ENCODE measurements around the gene RALGPS1. TPM values are rescaled to one million over a fixed set of nuclear protein-coding genes. Genes with fewer than 3 reads are reported as not detected.

RALGPS1 gene
- total RNA-seq, 1 donor from 2014 or later = 21.1 TPM

GRCh38 chr9:127084076-127085039 lies 169.8 kb downstream of the RALGPS1 start:
- ATAC-seq = no peak
- DNase-seq = no peak
- intact Hi-C loops (cut with micrococcal nuclease) = no loop called here

- intact Hi-C loops (cut with micrococcal nuclease) = no loop called here
- DNase-seq (no peak), ATAC-seq (no peak)
Observed at GRCh38 chr9:127085186-127085585, 170.6 kb downstream of the RALGPS1 start.

- DNase-seq = no peak
- no peak for ATAC-seq
- intact Hi-C loops (cut with micrococcal nuclease) = no loop called here
Observed at GRCh38 chr9:127086771-127087170, 172.2 kb downstream of the RALGPS1 start.

GRCh38 chr9:127087411-127087810 lies 172.8 kb downstream of the RALGPS1 start:
- intact Hi-C loops (cut with micrococcal nuclease) = no loop called here
- DNase-seq (no peak), ATAC-seq (no peak)

GRCh38 chr9:127087836-127088235 lies 173.3 kb downstream of the RALGPS1 start:
- ATAC-seq (no peak), DNase-seq (no peak)
- intact Hi-C loops (cut with micrococcal nuclease) = no loop called here

- DNase-seq (no peak), ATAC-seq (no peak)
- intact Hi-C loops (cut with micrococcal nuclease) = no loop called here
Observed at GRCh38 chr9:127088724-127089615, 174.4 kb downstream of the RALGPS1 start.

DNA sequence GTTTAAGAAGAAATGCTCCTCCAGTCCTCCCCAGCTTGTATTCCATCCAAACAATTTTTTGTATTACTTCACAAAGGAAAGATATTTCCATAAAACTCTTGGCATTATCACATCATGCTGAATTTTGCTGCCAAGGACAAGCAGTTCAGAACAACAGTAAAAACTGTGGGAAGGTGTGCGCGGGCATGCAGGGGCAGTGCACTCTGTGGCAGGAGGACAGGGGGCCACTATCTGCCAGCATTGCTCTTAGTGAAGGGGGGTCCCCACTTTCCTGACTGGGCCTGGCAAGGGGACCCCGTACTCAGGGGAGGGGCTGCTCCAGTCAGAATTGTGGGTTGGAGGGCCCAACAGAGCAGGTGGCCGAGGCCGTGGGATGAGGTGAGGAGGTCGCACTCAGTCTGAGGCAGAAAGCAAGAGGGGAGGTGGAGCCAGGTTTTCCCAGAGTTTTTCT lies 175.1 kb downstream of the RALGPS1 start:
- no peak for DNase-seq
- intact Hi-C loops (cut with micrococcal nuclease) = no loop called here
- ATAC-seq = peak; percentile 30

- no peak for DNase-seq
- intact Hi-C loops (cut with micrococcal nuclease) = no loop called here
- ATAC-seq = peak; percentile 28
Observed at GRCh38 chr9:127090341-127090985, 175.9 kb downstream of the RALGPS1 start.

DNA sequence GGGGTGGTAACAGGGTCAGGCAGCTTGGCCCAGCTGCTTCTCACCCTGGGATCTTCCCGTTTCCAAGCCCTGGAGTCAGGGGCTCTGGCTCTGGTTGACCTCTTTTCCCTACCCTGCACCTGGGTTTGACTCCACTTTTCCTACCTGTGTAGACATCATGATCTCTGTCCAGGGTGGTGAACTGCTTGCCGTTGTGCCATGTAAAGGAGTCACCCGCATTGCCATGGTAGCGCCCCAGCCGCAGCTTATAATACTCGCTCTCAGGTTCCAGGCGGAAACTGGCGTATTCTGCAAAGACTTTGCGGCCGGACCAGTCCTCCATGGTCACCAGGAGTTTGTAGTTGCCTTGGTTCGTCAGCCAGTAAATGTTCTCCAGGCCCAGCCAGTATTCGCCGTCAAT lies 176.9 kb downstream of the RALGPS1 start:
- no peak for DNase-seq
- no peak for ATAC-seq
- intact Hi-C loops (cut with micrococcal nuclease) = no loop called here

DNA sequence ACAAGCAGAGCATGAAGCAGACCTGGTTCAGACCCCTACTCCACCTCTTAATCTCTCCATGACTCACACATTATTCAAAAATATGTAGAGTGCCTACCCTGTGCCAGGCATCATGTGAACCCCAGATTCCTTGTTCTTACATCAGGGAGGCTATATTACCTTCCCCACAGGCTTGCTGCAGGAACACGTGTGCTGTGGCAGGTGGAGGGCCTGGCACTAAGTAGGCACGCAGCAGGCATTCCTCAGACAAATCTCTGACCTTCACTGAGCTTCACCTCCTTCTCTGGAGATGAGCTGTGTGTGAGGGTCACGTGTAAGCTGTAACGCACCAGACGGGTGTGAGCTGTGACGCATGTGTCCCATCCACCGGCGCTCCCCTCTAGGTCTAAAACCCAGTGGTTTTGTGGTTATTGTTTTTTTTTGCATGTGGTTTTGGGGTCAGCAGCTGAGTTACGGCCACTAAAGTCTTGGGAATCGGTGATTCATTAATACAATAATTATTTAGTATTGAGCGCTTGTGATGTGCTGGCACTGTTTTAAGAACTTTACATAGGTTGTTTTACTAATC lies 177.5 kb downstream of the RALGPS1 start:
- intact Hi-C loops (cut with micrococcal nuclease) = no loop called here
- DNase-seq = no peak
- ATAC-seq = no peak

- intact Hi-C loops (cut with micrococcal nuclease) = no loop called here
- no peak for ATAC-seq
- DNase-seq = no peak
Observed at GRCh38 chr9:127093319-127094020, 178.9 kb downstream of the RALGPS1 start.

DNA sequence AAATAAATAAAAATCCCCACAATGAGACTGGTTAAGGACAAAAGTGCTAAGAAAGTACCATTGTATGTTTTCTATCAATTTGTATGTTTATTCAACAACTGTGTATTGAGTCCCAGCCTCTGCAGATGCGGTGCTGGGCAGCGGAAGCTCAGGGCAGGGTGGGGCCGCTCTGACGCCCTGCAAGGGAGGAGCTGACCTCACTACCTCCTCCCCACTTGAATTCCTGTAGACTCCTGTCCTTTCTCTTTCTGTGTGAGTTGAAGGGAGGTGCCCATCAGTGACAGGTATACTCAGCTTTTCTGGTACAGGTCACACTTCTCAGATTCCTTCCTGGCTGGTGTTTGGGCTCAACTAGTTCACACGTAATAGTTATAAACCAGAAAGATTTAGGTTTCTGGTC lies 180.8 kb downstream of the RALGPS1 start:
- intact Hi-C loops (cut with micrococcal nuclease) = no loop called here
- DNase-seq (no peak), ATAC-seq (no peak)

- ATAC-seq (peak; percentile 24), DNase-seq (no peak)
- intact Hi-C loops (cut with micrococcal nuclease) = no loop called here
Observed at GRCh38 chr9:127096208-127096607, 181.6 kb downstream of the RALGPS1 start.

DNA sequence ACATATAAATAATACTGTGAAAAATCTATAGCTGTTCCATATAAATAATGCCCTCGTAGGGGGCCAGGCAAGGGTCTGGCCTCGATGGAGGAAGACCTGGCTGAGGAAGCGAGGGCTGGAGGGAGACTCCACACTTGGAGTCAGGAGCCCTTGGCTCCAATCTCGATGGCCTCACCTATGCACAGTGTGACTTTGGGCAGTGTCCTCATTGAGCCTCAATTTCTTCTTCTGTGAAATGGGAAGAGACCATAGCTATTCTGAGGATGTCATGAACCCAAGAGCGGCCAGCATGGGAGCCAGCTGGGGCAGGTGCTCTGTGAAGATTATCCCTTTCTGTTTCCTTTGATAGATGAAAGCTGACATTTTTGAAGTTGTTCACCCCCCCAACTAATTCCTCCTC lies 183.1 kb downstream of the RALGPS1 start:
- DNase-seq (no peak), ATAC-seq (no peak)
- intact Hi-C loops (cut with micrococcal nuclease) = no loop called here

- DNase-seq (no peak), ATAC-seq (peak; percentile 42)
- intact Hi-C loops (cut with micrococcal nuclease) = no loop called here
Observed at GRCh38 chr9:127098916-127099553, 184.5 kb downstream of the RALGPS1 start.

DNA sequence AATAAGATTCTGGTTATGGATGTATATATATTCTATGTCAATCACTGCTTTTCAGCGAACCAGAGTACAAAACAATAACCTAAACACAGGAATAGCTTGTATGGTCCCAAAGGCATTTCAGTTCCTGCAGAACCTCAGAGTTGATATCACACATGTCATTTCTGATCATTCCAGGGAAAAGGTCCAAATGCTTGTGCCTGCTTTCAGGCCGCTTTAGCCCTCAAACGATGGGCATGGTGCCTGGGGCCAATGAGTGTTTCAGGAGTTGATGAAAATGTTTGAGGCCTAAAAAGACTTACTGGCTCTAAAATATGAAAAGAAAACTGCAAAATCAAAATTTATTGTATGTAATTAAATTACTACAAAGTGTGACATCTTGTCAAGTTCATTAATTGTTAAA lies 185.1 kb downstream of the RALGPS1 start:
- DNase-seq (no peak), ATAC-seq (peak; percentile 51)
- intact Hi-C loops (cut with micrococcal nuclease) = no loop called here

- DNase-seq (no peak), ATAC-seq (no peak)
- intact Hi-C loops (cut with micrococcal nuclease) = no loop called here
Observed at GRCh38 chr9:127102176-127102575, 187.6 kb downstream of the RALGPS1 start.

DNA sequence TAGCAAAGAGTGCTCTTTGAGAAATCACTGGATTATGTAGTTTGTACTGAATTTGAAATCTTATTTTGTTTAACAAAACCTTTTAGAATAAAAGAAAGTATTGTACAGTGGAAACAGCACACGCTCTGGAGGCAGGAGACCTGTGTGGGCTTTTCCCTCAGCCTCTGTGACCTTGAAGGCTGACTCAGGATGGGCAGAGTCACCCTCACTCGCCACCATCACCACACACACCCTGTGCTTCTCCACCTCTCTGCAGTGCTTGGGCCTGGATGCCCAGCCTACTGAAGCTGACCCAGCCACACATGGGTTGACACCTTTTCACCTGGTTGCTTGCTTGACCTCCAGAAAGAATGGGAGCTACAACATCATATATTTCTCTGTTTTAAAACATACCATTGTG lies 188.2 kb downstream of the RALGPS1 start:
- intact Hi-C loops (cut with micrococcal nuclease) = no loop called here
- no peak for DNase-seq
- no peak for ATAC-seq

Measured in left ventricle myocardium superior (tissue), 1 donor.